HepG2 (cell line): ENCODE measurements around the gene OVOL3. TPM values are rescaled to one million over a fixed set of nuclear protein-coding genes. Genes with fewer than 3 reads are reported as not detected.
A peak's percentile ranks its signal among the peaks of the same experiment; 100 is the strongest.

ENCODE experiments used
- CBFB ChIP-seq: sonication (generic); formaldehyde crosslinking; IDR thresholded peaks from 2 replicates; pipeline ENCODE4 v1.4.0; 2020; ENCODE audit warnings: missing genetic modification reagents
- EP300 ChIP-seq, 3 experiments: sonication (generic) in 1 of 3; formaldehyde crosslinking in 1 of 3; IDR thresholded peaks; 2 replicates each; pipeline versions ENCODE4 v1.5.1 to v1.6.1; 2011 to 2020; ENCODE audit warnings: low read depth in 2 of 3, low read length in 2 of 3, borderline replicate concordance in 1 of 3, improper control_type of control experiment in 1 of 3, mild to moderate bottlenecking in 1 of 3, missing genetic modification reagents in 1 of 3, moderate library complexity in 1 of 3
- HNRNPH1 ChIP-seq: fragments of 200-400 bp; formaldehyde crosslinking; optimal IDR thresholded peaks from 2 replicates; pipeline ENCODE3; 2017; ENCODE audit warnings: mild to moderate bottlenecking, low read depth, low read length
- MEIS2 ChIP-seq: sonication (generic); formaldehyde crosslinking; IDR thresholded peaks from 2 replicates; pipeline ENCODE4 v1.9.0; 2021; ENCODE audit warnings: mild to moderate bottlenecking, missing genetic modification reagents
- NFYC ChIP-seq: IDR thresholded peaks from 2 replicates; pipeline ENCODE4 v1.6.1; 2016; ENCODE audit warnings: missing genetic modification reagents, missing compliant biosample characterization
- PPARG ChIP-seq: conservative IDR thresholded peaks from 2 replicates; pipeline ENCODE4 v1.6.1; 2016; ENCODE audit warnings: missing biosample characterization, missing genetic modification reagents
- SMAD3 ChIP-seq: sonication (generic); formaldehyde crosslinking; IDR thresholded peaks from 2 replicates; pipeline ENCODE4 v1.4.0; 2020; ENCODE audit warnings: missing genetic modification reagents
- SP140L ChIP-seq: sonication (generic); formaldehyde crosslinking; IDR thresholded peaks from 2 replicates; pipeline ENCODE4 v1.4.0; 2020; ENCODE audit warnings: missing genetic modification reagents, borderline replicate concordance
- TBP ChIP-seq: sonication (generic); formaldehyde crosslinking; IDR thresholded peaks from 2 replicates; pipeline ENCODE4 v1.5.0; 2020; ENCODE audit warnings: missing genetic modification reagents
- ZBTB39 ChIP-seq: sonication (generic); formaldehyde crosslinking; IDR thresholded peaks from 2 replicates; pipeline ENCODE4 v1.5.0; 2020; ENCODE audit warnings: missing genetic modification reagents
- ZNF550 ChIP-seq: sonication (generic); formaldehyde crosslinking; IDR thresholded peaks from 2 replicates; pipeline ENCODE4 v1.4.0; 2020; ENCODE audit warnings: mild to moderate bottlenecking, missing genetic modification reagents, borderline replicate concordance
- ZNF790 ChIP-seq: sonication (generic); formaldehyde crosslinking; IDR thresholded peaks from 2 replicates; pipeline ENCODE4 v1.8.0; 2022; ENCODE audit warnings: missing genetic modification reagents, mild to moderate bottlenecking, borderline replicate concordance
- polyA plus RNA-seq, 8 experiments: library from polyadenylated mRNA; depleted of rRNA in 3 of 8; stranded (reverse) in 7 of 8; unstranded in 1 of 8; fragments of >200 nt; fragmentation: Illumina TruSeq in 4 of 8; extraction: Trizol in 4 of 8; gene quantifications; 2 replicates each; pipeline versions ENCODE4 v1.2.1 to v1.2.3, GENCODE V29; 2011 to 2016; ENCODE audit warnings: low read depth in 4 of 8, missing spikeins in 1 of 8, mixed read lengths in 1 of 8; ENCODE audit not compliant: insufficient read depth in 1 of 8
- total RNA-seq, 5 experiments: library from RNA; depleted of rRNA; stranded (reverse); fragments of >200 nt; fragmentation: Illumina TruSeq; extraction: Trizol; gene quantifications; 2 replicates each; pipeline ENCODE4 v1.2.3, GENCODE V29; 2016; ENCODE audit warnings: low read depth in 1 of 5
- TF ChIP-seq, protein P1 (sequence below), 2 experiments: sonication (generic) in 1 of 2; formaldehyde crosslinking in 1 of 2; IDR thresholded peaks; 2 replicates each; pipeline versions ENCODE4 v1.6.1 to v1.9.0; 2014 to 2022; ENCODE audit warnings: antibody characterized with exemption in 1 of 2, borderline replicate concordance in 1 of 2, inconsistent platforms in 1 of 2, low read depth in 1 of 2, missing genetic modification reagents in 1 of 2
- TF ChIP-seq, protein P2 (sequence below): sonication (generic); formaldehyde crosslinking; IDR thresholded peaks from 2 replicates; pipeline ENCODE4; 2020; ENCODE audit warnings: missing genetic modification reagents, mild to moderate bottlenecking, borderline replicate concordance
- TF ChIP-seq, protein P3 (sequence below): sonication (generic); formaldehyde crosslinking; IDR thresholded peaks from 2 replicates; pipeline ENCODE4 v1.5.1; 2020; ENCODE audit warnings: mild to moderate bottlenecking, missing genetic modification reagents, borderline replicate concordance

The OVOL3 gene
- total and polyA plus RNA-seq, 2 of the 13 experiments (the other 11 are each of a cell fraction or from before 2014, with no cell fraction given), result not detected

GRCh38 chr19:36114721-36115452 lies 3.9 kb downstream of the OVOL3 start, which contains the start of gene POLR2I (continued):
- TF ChIP-seq, protein P1, sequence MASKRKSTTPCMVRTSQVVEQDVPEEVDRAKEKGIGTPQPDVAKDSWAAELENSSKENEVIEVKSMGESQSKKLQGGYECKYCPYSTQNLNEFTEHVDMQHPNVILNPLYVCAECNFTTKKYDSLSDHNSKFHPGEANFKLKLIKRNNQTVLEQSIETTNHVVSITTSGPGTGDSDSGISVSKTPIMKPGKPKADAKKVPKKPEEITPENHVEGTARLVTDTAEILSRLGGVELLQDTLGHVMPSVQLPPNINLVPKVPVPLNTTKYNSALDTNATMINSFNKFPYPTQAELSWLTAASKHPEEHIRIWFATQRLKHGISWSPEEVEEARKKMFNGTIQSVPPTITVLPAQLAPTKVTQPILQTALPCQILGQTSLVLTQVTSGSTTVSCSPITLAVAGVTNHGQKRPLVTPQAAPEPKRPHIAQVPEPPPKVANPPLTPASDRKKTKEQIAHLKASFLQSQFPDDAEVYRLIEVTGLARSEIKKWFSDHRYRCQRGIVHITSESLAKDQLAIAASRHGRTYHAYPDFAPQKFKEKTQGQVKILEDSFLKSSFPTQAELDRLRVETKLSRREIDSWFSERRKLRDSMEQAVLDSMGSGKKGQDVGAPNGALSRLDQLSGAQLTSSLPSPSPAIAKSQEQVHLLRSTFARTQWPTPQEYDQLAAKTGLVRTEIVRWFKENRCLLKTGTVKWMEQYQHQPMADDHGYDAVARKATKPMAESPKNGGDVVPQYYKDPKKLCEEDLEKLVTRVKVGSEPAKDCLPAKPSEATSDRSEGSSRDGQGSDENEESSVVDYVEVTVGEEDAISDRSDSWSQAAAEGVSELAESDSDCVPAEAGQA (IDR thresholded peaks at IDR 0.05; ENCODE audit: low read depth), result no peak
- TF ChIP-seq, protein P1 (CRISPR knock-in tag; IDR thresholded peaks at IDR 0.05; ENCODE audit: borderline replicate concordance), result peak; percentile 96
- TF ChIP-seq SMAD3 (CRISPR knock-in tag) (no peak), TBP (0 out of 2 replicates have a peak, but pooled peaks have one; percentile 42), CBFB (CRISPR knock-in tag) (peak; percentile 94), SP140L (0 out of 2 replicates have a peak, but pooled peaks have one; percentile 8), HNRNPH1 (no peak), EP300 (IDR thresholded peaks at IDR 0.05; ENCODE audit: low read depth in 2 of 2, low read length in 2 of 2) (no peak), EP300 (CRISPR knock-in tag; IDR thresholded peaks at IDR 0.05; ENCODE audit: borderline replicate concordance) (no peak), ZBTB39 (CRISPR knock-in tag) (no peak), NFYC (peak; percentile 93), MEIS2 (CRISPR knock-in tag) (peak; percentile 85), ZNF790 (CRISPR knock-in tag) (peak; percentile 84; the same call in 1 of the 2 replicates), ZNF550 (CRISPR knock-in tag) (peak; percentile 93; the same call in 1 of the 2 replicates), PPARG (CRISPR knock-in tag) (peak; percentile 69)
- TF ChIP-seq, protein P2, sequence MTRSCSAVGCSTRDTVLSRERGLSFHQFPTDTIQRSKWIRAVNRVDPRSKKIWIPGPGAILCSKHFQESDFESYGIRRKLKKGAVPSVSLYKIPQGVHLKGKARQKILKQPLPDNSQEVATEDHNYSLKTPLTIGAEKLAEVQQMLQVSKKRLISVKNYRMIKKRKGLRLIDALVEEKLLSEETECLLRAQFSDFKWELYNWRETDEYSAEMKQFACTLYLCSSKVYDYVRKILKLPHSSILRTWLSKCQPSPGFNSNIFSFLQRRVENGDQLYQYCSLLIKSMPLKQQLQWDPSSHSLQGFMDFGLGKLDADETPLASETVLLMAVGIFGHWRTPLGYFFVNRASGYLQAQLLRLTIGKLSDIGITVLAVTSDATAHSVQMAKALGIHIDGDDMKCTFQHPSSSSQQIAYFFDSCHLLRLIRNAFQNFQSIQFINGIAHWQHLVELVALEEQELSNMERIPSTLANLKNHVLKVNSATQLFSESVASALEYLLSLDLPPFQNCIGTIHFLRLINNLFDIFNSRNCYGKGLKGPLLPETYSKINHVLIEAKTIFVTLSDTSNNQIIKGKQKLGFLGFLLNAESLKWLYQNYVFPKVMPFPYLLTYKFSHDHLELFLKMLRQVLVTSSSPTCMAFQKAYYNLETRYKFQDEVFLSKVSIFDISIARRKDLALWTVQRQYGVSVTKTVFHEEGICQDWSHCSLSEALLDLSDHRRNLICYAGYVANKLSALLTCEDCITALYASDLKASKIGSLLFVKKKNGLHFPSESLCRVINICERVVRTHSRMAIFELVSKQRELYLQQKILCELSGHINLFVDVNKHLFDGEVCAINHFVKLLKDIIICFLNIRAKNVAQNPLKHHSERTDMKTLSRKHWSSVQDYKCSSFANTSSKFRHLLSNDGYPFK (CRISPR knock-in tag), result peak; percentile 86
- TF ChIP-seq, protein P3, sequence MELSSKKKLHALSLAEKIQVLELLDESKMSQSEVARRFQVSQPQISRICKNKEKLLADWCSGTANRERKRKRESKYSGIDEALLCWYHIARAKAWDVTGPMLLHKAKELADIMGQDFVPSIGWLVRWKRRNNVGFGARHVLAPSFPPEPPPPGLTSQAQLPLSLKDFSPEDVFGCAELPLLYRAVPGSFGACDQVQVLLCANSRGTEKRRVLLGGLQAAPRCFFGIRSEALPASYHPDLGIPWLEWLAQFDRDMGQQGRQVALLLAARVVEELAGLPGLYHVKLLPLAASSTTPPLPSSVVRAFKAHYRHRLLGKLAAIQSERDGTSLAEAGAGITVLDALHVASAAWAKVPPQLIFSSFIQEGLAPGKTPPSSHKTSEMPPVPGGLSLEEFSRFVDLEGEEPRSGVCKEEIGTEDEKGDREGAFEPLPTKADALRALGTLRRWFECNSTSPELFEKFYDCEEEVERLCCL (CRISPR knock-in tag), result no peak
